ENCODE data around the gene CST1.
"Not testable (repeated sequence)": the region's sequence is repeated elsewhere in the genome, so short reads cannot be mapped to it uniquely, and the experiment has no call there.

CST1 gene

DNA sequence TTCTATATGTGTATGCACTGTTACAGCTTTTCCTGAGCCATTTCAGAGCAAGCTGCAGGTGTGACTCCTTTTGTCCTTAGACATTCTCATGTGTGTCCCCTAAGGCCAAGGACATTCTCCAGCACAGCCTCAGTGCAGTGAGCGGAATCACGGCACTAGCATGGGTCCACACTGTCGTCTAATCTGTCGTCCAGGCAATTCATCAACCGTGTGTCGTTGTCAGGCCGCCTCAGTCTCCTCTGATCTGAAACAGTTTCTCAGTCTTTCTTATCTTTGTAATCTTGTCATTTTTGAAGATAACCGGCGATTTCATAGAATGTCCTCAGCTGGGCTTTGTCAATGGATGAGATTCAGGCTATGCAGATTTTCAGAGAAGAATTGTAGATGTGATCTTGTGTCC is 31.4 kb downstream of the CST1 start:
- not testable (repeated sequence) for H3K27me3 ChIP-seq (ENCODE audit: control insufficient read depth, insufficient read depth, low read length); H3K36me3 ChIP-seq (ENCODE audit: control insufficient read depth, insufficient read depth, low read length); H3K4me3 ChIP-seq (ENCODE audit: low read length); DNase-seq (ENCODE audit: low read depth, low spot score); H3K27ac ChIP-seq (ENCODE audit: low read length); H3K4me1 ChIP-seq (ENCODE audit: control insufficient read depth, insufficient read depth, low read length); H3K9me3 ChIP-seq (ENCODE audit: control insufficient read depth, insufficient read depth, low read length)
- no CpG with 5 or more reads among the region's 9 CpGs for WGBS (ENCODE audit: insufficient coverage, insufficient read length)

DNA sequence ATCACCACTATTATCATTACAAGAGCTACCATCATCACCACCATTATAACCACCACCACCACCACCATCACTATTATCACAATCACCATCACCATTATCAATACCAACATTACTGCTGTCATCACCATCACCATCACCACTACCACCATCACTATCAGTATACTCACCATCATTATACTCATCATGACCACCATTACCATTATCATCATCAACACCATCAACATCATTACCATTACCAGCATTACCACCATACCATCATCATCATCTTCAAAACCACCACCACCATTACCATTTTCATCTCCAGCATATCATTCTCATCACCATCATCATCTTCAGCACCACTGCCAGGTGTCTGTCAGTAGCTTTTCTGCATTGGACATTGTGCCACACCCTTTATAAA is 39.0 kb downstream of the CST1 start:
- DNase-seq (ENCODE audit: low read depth, low spot score); H3K4me1 ChIP-seq (ENCODE audit: control insufficient read depth, insufficient read depth, low read length); H3K9me3 ChIP-seq (ENCODE audit: control insufficient read depth, insufficient read depth, low read length); H3K27ac ChIP-seq (ENCODE audit: low read length); H3K27me3 ChIP-seq (ENCODE audit: control insufficient read depth, insufficient read depth, low read length); H3K36me3 ChIP-seq (ENCODE audit: control insufficient read depth, insufficient read depth, low read length); H3K4me3 ChIP-seq (ENCODE audit: low read length): not testable (repeated sequence)

DNA sequence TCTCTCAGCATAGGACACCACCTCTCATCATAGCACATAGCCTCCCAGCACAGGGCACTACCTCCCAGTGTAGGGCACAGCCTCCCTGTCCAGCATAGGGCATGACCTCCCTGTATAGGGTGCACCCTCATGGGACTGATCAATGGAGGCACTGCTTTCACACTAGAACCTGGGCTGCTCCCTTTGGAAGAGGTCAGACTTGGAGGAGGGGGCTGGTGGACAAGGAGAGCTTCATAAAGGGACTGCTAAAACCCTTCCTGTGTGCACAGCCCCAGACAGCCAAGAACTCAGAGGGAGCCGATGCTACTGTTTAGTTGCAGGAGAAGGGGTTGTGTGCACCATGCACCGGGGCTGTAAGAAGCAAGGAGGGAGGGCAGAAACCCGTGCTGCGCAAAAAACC is 40.0 kb downstream of the CST1 start:
- no peaks in the 10 kb centered on the region for H3K9me3 ChIP-seq (ENCODE audit: control insufficient read depth, insufficient read depth, low read length)
- no peaks in the 10 kb centered on the region for H3K36me3 ChIP-seq (ENCODE audit: control insufficient read depth, insufficient read depth, low read length)
- no peaks in the 10 kb centered on the region for H3K4me1 ChIP-seq (ENCODE audit: control insufficient read depth, insufficient read depth, low read length)
- DNase-seq (ENCODE audit: low read depth, low spot score) = no peak
- no peak overlapping the region for H3K4me3 ChIP-seq (ENCODE audit: low read length)
- no peak overlapping the region for H3K27ac ChIP-seq (ENCODE audit: low read length)
- H3K27me3 ChIP-seq (ENCODE audit: control insufficient read depth, insufficient read depth, low read length) = no peaks in the 10 kb centered on the region
- no CpG with 5 or more reads among the region's 4 CpGs for WGBS (ENCODE audit: insufficient coverage, insufficient read length)

DNA sequence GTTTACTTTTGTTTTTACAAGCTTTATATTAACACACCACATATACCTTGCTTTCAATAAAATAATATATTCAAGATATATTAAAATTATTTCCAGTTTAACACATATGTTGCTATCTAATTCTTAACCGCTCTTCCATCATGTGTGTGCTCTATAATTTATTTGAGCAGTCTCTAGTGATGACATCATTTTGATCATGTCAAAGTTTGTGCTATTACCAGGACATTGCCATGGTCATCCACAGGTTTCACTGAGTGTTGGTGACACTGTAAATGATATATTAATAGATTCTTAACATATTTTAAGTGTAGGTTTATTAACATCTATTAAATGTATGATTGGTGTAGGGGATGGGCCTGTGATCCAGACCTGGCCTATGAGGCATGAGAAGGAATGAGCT is 44.8 kb downstream of the CST1 start:
- Histone ChIP-seq H3K27me3 (ENCODE audit: control insufficient read depth, insufficient read depth, low read length) (no peaks in the 10 kb centered on the region), H3K4me1 (ENCODE audit: control insufficient read depth, insufficient read depth, low read length) (no peaks in the 10 kb centered on the region), H3K9me3 (ENCODE audit: control insufficient read depth, insufficient read depth, low read length) (no peaks in the 10 kb centered on the region), H3K4me3 (ENCODE audit: low read length) (no peak overlapping the region), H3K27ac (ENCODE audit: low read length) (no peak overlapping the region), H3K36me3 (ENCODE audit: control insufficient read depth, insufficient read depth, low read length) (no peaks in the 10 kb centered on the region)
- DNase-seq (ENCODE audit: low read depth, low spot score) = no peak
- WGBS (ENCODE audit: insufficient coverage, insufficient read length) = no CpG with 5 or more reads among the region's 1 CpG

DNA sequence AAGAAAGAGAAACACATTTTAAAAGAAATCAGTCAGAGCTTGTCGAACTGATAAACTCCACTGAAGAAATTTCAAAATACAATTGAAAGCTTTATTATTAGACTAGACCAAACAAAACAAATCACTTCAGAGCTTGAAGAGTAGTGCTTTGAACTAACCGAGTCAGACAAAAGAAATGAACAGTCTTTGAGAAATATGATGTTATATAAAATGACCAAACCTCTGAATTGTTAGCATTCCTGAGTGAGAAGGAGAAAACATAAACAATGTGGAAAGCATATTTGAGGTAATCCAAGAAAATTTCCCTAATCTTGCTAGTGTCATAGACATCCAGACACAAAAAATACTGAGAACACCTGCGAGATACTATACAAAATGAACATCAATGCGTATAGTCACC is 48.7 kb downstream of the CST1 start:
- no CpG with 5 or more reads among the region's 4 CpGs for WGBS (ENCODE audit: insufficient coverage, insufficient read length)
- Histone ChIP-seq H3K4me3 (ENCODE audit: low read length) (no peak overlapping the region), H3K4me1 (ENCODE audit: control insufficient read depth, insufficient read depth, low read length) (no peaks in the 10 kb centered on the region), H3K27ac (ENCODE audit: low read length) (no peak overlapping the region), H3K27me3 (ENCODE audit: control insufficient read depth, insufficient read depth, low read length) (no peaks in the 10 kb centered on the region), H3K36me3 (ENCODE audit: control insufficient read depth, insufficient read depth, low read length) (no peaks in the 10 kb centered on the region), H3K9me3 (ENCODE audit: control insufficient read depth, insufficient read depth, low read length) (no peaks in the 10 kb centered on the region)
- DNase-seq (ENCODE audit: low read depth, low spot score) = no peak

DNA sequence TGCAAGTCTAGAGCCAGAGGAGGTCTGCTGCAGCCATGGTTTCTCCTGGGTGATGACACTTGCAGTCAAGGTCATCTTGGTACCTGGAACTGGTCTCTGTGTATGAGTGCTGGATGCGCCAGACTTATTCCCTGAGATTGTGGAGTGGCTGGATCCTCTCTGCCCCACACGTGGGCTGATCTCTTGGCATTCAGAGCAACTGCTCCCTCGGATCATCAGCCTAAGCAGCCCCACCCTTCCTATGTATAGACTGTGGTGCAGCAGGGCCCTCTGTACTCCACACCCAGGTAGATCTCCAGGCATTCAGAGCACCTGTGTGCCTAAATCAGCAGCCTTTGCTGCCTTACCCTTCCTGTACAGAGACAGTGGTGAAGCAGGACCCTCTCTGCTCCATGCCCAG is 49.8 kb downstream of the CST1 start:
- no peaks in the 10 kb centered on the region for H3K36me3 ChIP-seq (ENCODE audit: control insufficient read depth, insufficient read depth, low read length)
- WGBS (ENCODE audit: insufficient coverage, insufficient read length) = no CpG with 5 or more reads among the region's 3 CpGs

DNA sequence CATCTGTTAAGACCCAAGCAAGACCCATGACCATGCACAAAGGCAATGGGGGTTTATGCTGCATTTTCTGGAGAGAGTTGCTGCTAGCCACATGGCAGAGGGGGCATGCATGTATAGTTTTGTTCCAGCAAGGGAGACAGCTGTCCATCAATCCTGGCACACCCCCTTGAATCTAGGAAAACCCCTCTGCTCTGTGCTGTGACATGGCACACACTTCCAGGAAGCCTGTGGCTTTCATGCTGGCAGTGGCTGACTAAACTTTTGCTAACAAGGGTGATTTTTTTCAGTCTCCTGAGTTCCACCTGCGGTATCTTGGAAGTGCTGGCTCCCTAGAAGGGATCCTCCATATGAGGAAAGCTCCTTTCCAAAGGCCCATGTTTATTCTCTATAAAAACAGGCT is 52.8 kb downstream of the CST1 start:
- Histone ChIP-seq H3K4me3 (ENCODE audit: low read length) (no peak overlapping the region), H3K36me3 (ENCODE audit: control insufficient read depth, insufficient read depth, low read length) (no peaks in the 10 kb centered on the region), H3K27me3 (ENCODE audit: control insufficient read depth, insufficient read depth, low read length) (no peaks in the 10 kb centered on the region), H3K27ac (ENCODE audit: low read length) (no peak overlapping the region), H3K9me3 (ENCODE audit: control insufficient read depth, insufficient read depth, low read length) (no peaks in the 10 kb centered on the region), H3K4me1 (ENCODE audit: control insufficient read depth, insufficient read depth, low read length) (no peaks in the 10 kb centered on the region)
- WGBS (ENCODE audit: insufficient coverage, insufficient read length) = no CpG with 5 or more reads among the region's 1 CpG
- DNase-seq (ENCODE audit: low read depth, low spot score) = no peak

More for the DNA sequence above, 49.8 kb downstream of the CST1 start:
- Histone ChIP-seq H3K9me3 (ENCODE audit: control insufficient read depth, insufficient read depth, low read length) (no peaks in the 10 kb centered on the region), H3K27ac (ENCODE audit: low read length) (no peak overlapping the region), H3K4me3 (ENCODE audit: low read length) (no peak overlapping the region), H3K27me3 (ENCODE audit: control insufficient read depth, insufficient read depth, low read length) (no peaks in the 10 kb centered on the region), H3K4me1 (ENCODE audit: control insufficient read depth, insufficient read depth, low read length) (no peaks in the 10 kb centered on the region)
- DNase-seq (ENCODE audit: low read depth, low spot score) = no peak
